Testis (tissue), 3 donors: ENCODE measurements around the gene GPR146. TPM values are rescaled to one million over a fixed set of nuclear protein-coding genes. Genes with fewer than 3 reads are reported as not detected.

Experiments
- DNase-seq: peaks from one replicate; pipeline ENCODE4 v3.0.0-alpha.2; 2019
- H3K27ac ChIP-seq, 2 donors: fragments of 200-600 bp; sonication (generic); one replicate each; pipeline ENCODE4 v1.5.1; 2019
- H3K27me3 ChIP-seq: fragments of 200-600 bp; sonication (generic); one replicate; pipeline ENCODE4 v1.5.1; 2019
- H3K36me3 ChIP-seq: fragments of 200-600 bp; sonication (generic); one replicate; pipeline ENCODE4 v1.5.1; 2017; ENCODE audit warnings: low read depth; ENCODE audit errors: missing control alignments
- H3K4me1 ChIP-seq: fragments of 200-600 bp; sonication (generic); one replicate; pipeline ENCODE4 v1.5.1; 2019
- H3K4me3 ChIP-seq, 2 donors: fragments of 200-600 bp; sonication (generic); one replicate each; pipeline ENCODE4 v1.5.1; 2017 to 2019
- H3K9me3 ChIP-seq: fragments of 200-600 bp; sonication (generic); one replicate; pipeline ENCODE4 v1.5.1; 2017
- CTCF ChIP-seq, 3 experiments: fragments of 450-650 bp in 2 of 3; fragments of 200-600 bp in 1 of 3; sonication (generic) in 1 of 3; IDR thresholded peaks; one replicate each; pipeline ENCODE4 v1.5.1; 2016 to 2019; ENCODE audit warnings: antibody characterized with exemption in 3 of 3, mild to moderate bottlenecking in 2 of 3, moderate library complexity in 1 of 3
- POLR2A ChIP-seq: fragments of 450-650 bp; IDR thresholded peaks from one replicate; pipeline ENCODE4 v1.6.1; 2017; ENCODE audit warnings: antibody characterized with exemption, mild to moderate bottlenecking, moderate library complexity
- WGBS, 2 donors: methylation state at CpG; one replicate each; pipeline ENCODE4 v1.1.5; 2018; 5-methylcytosine and 5-hydroxymethylcytosine counted together
- intact Hi-C: fragments of 100-400 bp; cut with DNase I; formaldehyde crosslinking; loops from one replicate; pipeline ENCODE4 v1.15.1; 2023; ENCODE audit warnings: low total_unique reads
- polyA plus RNA-seq: library from polyadenylated mRNA; stranded (reverse); fragments of 350-450 nt; fragmentation: Illumina TruSeq; extraction: RNeasy Lipid Tissue Mini Kit (QIAGEN cat#74804); gene quantifications from one replicate; pipeline ENCODE4 v1.2.3, GENCODE V29; 2014; ENCODE audit warnings: low read depth, low replicate concordance; ENCODE audit not compliant: insufficient read depth
- total RNA-seq, 2 donors: library from RNA; depleted of rRNA; stranded (reverse); fragments of >200 nt; gene quantifications; one replicate each; pipeline ENCODE4 v1.2.3, GENCODE V29; 2016

Gene GPR146
- total and polyA plus RNA-seq, 3 donors from 2014 or later: 5.3 to 14.4 (median 14.2) TPM

DNA sequence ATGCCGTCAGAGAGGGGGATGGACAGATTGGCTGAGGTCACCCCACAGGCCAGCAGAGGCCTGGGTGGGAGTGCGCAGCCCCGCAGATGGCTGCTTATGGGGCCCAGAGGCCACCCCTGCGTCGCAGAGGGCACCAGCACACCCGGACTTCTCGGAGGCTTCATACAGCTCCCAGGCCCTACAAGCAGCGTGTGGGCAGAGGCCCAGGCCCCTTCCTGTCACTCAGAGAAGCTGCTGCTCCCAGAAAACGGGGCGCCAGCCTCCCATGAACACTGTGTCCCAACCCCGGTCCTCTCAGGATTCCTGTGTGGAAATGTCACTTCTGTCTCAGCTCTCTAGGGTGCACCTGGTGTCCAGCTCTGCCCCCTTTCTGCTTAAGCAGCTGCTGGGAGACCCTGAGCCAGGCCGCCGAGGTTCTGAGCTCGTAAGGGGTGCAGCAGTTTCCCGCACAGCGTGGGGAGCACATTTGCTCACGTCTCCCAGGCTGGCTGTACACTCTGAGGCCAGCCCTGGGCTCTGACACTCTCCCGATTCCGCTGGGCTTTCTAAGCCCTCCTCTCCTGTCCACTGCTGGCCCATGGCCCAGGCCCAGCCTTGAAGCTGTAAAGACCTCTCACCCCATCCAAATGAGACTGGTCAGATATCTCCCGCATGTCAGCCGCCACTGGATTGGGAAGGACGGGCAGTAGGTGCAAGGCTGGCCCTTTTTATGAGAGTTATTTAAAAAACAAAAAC is 6.8 kb downstream of the GPR146 start:
- Histone ChIP-seq H3K9me3 (no peaks in the 10 kb centered on the region), H3K27me3 (no peaks in the 10 kb centered on the region), H3K4me3 (no peak overlapping the region), H3K27ac (peak overlapping the region in 1 of 2 donors; percentile 65), H3K4me1 (peaks cover 29% of the 10 kb centered on the region), H3K36me3 (no peaks in the 10 kb centered on the region)
- TF ChIP-seq POLR2A (no peak), CTCF (IDR thresholded peaks at IDR 0.05) (no peak)
- WGBS, 2 donors: 82 to 86% methylated on average over 13 to 22 of the region's 22 CpGs
- DNase-seq: no peak
- intact Hi-C loops: no loop called here

DNA sequence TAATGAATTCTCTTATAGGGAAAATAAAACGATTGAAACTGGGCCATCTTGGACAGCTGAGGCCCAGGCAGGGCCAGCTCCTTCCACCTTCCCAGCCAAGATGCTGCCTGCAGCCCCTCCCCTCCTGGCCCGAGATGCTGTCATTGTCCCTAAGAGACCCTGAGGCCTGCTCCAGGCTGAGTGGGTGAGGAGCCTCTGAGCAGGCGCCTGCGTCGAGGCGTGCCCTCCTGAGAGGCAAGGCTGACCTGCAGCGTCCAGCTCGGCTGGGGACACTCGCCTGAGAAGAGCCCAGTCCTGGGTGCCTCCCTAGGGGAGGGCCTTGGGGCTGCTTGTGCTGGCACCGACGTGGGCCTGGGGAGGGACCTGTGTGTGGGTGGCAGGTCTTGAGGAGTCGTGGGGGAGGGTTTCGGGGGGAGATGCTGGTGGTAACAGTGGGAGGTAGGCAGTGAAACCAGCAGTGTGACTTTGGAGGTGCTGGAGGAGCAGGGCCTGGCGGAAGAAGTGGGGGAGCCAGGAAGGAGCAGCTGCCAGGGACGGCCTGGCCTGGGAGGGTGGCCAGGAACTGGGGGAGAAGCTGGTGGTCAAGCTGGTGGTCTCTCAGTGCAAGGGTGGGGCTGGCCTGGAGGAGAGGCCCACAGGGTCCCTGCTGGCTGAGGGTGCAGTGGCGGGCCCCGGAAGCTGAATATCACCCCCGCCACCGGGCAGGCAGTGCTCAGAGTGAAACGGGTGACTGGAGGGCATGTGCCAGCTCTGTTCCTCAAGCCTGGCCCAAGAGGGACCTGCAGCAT is 7.9 kb downstream of the GPR146 start:
- Histone ChIP-seq H3K9me3 (no peaks in the 10 kb centered on the region), H3K27ac (peak overlapping the region; percentile 27 to 73), H3K4me1 (peaks cover 29% of the 10 kb centered on the region), H3K4me3 (no peak overlapping the region), H3K27me3 (no peaks in the 10 kb centered on the region), H3K36me3 (no peaks in the 10 kb centered on the region)
- no peak for DNase-seq
- 19 to 43% methylated on average over 12 to 20 of the region's 20 CpGs for WGBS, 2 donors
- TF ChIP-seq CTCF (IDR thresholded peaks at IDR 0.05) (no peak), POLR2A (no peak)
- intact Hi-C loops: no loop called here

- H3K27ac ChIP-seq: peak overlapping the region; percentile 27 to 73
- peaks cover 29% of the 10 kb centered on the region for H3K4me1 ChIP-seq
- no peaks in the 10 kb centered on the region for H3K36me3 ChIP-seq
- intact Hi-C loops: no loop called here
- H3K9me3 ChIP-seq: no peaks in the 10 kb centered on the region
- H3K4me3 ChIP-seq: no peak overlapping the region
- no peaks in the 10 kb centered on the region for H3K27me3 ChIP-seq
- no peak for TF ChIP-seq CTCF (IDR thresholded peaks at IDR 0.05)
- TF ChIP-seq POLR2A: no peak
- 78 to 81% methylated on average over 3 to 15 of the region's 17 CpGs for WGBS, 2 donors
- DNase-seq: no peak
These were observed 8.7 kb downstream of the GPR146 start for GRCh38 chr7:1053002-1053411.

GRCh38 chr7:1053816-1054370 is 9.5 kb downstream of the GPR146 start:
- intact Hi-C loops: no loop called here
- Histone ChIP-seq H3K27me3 (no peaks in the 10 kb centered on the region), H3K4me1 (peaks cover 29% of the 10 kb centered on the region), H3K27ac (no peak overlapping the region), H3K9me3 (no peaks in the 10 kb centered on the region), H3K4me3 (no peak overlapping the region), H3K36me3 (no peaks in the 10 kb centered on the region)
- TF ChIP-seq POLR2A (no peak), CTCF (IDR thresholded peaks at IDR 0.05) (no peak)
- DNase-seq: no peak
- 88 to 98% methylated on average over 12 to 17 of the region's 17 CpGs for WGBS, 2 donors
